ENCODE results near the gene CLCN2.

Gene CLCN2

GRCh38 chr3:184346480-184347190 is 14.8 kb downstream of the CLCN2 start:
- Histone ChIP-seq H3K27me3 (ENCODE audit: insufficient read depth, low read depth) (no peaks in the 10 kb centered on the region), H2AFZ (ENCODE audit: low read depth) (no peak overlapping the region), H3K27ac (no peak overlapping the region), H3K4me1 (ENCODE audit: low read depth, poor library complexity, severe bottlenecking) (peaks cover 13% of the 10 kb centered on the region), H3K4me2 (no peak overlapping the region), H3K36me3 (ENCODE audit: insufficient read depth) (no peaks in the 10 kb centered on the region), H3K79me2 (ENCODE audit: insufficient read depth, low read depth) (no peaks in the 10 kb centered on the region), H3K4me3 (IDR thresholded peaks at IDR 0.05; ENCODE audit: insufficient read depth, low read depth, low read length) (no peak overlapping the region), H3K9ac (no peak overlapping the region), H4K20me1 (ENCODE audit: insufficient read depth) (no peaks in the 10 kb centered on the region)
- no peak for TF ChIP-seq CTCF (conservative IDR thresholded peaks at IDR 0.05; ENCODE audit: low read depth, low read length)

- Histone ChIP-seq H3K9ac (no peak overlapping the region), H3K79me2 (ENCODE audit: insufficient read depth, low read depth) (no peaks in the 10 kb centered on the region), H3K4me3 (IDR thresholded peaks at IDR 0.05; ENCODE audit: insufficient read depth, low read depth, low read length) (no peak overlapping the region), H4K20me1 (ENCODE audit: insufficient read depth) (no peaks in the 10 kb centered on the region), H3K27ac (no peak overlapping the region), H2AFZ (ENCODE audit: low read depth) (no peak overlapping the region), H3K36me3 (ENCODE audit: insufficient read depth) (no peaks in the 10 kb centered on the region), H3K4me1 (ENCODE audit: low read depth, poor library complexity, severe bottlenecking) (peaks cover 13% of the 10 kb centered on the region), H3K4me2 (no peak overlapping the region), H3K27me3 (ENCODE audit: insufficient read depth, low read depth) (no peaks in the 10 kb centered on the region)
- TF ChIP-seq CTCF (conservative IDR thresholded peaks at IDR 0.05; ENCODE audit: low read depth, low read length), result peak; percentile 68
Measured at GRCh38 chr3:184345317-184346144, 15.9 kb downstream of the CLCN2 start.

- Histone ChIP-seq H2AFZ (ENCODE audit: low read depth) (no peak overlapping the region), H3K4me3 (IDR thresholded peaks at IDR 0.05; ENCODE audit: insufficient read depth, low read depth, low read length) (no peak overlapping the region), H3K27ac (no peak overlapping the region), H3K4me1 (ENCODE audit: low read depth, poor library complexity, severe bottlenecking) (peaks cover 13% of the 10 kb centered on the region), H3K4me2 (no peak overlapping the region), H3K36me3 (ENCODE audit: insufficient read depth) (no peaks in the 10 kb centered on the region), H3K79me2 (ENCODE audit: insufficient read depth, low read depth) (no peaks in the 10 kb centered on the region), H3K9ac (no peak overlapping the region), H3K27me3 (ENCODE audit: insufficient read depth, low read depth) (no peaks in the 10 kb centered on the region), H4K20me1 (ENCODE audit: insufficient read depth) (no peaks in the 10 kb centered on the region)
- TF ChIP-seq CTCF (conservative IDR thresholded peaks at IDR 0.05; ENCODE audit: low read depth, low read length), result no peak
Measured at GRCh38 chr3:184344579-184345316, 16.7 kb downstream of the CLCN2 start.

GRCh38 chr3:184343200-184343876 is 18.1 kb downstream of the CLCN2 start:
- peaks cover 13% of the 10 kb centered on the region for H3K4me1 ChIP-seq (ENCODE audit: low read depth, poor library complexity, severe bottlenecking)
- H3K36me3 ChIP-seq (ENCODE audit: insufficient read depth), result no peaks in the 10 kb centered on the region
- no peak for TF ChIP-seq CTCF (conservative IDR thresholded peaks at IDR 0.05; ENCODE audit: low read depth, low read length)

More at GRCh38 chr3:184343200-184343876, 18.1 kb downstream of the CLCN2 start:
- Histone ChIP-seq H3K4me3 (IDR thresholded peaks at IDR 0.05; ENCODE audit: insufficient read depth, low read depth, low read length) (no peak overlapping the region), H3K9ac (no peak overlapping the region), H4K20me1 (ENCODE audit: insufficient read depth) (no peaks in the 10 kb centered on the region), H3K27me3 (ENCODE audit: insufficient read depth, low read depth) (no peaks in the 10 kb centered on the region), H3K79me2 (ENCODE audit: insufficient read depth, low read depth) (no peaks in the 10 kb centered on the region), H3K27ac (no peak overlapping the region), H3K4me2 (no peak overlapping the region), H2AFZ (ENCODE audit: low read depth) (no peak overlapping the region)
